ENCODE measurements around the gene BAHCC1.

The BAHCC1 gene

DNA sequence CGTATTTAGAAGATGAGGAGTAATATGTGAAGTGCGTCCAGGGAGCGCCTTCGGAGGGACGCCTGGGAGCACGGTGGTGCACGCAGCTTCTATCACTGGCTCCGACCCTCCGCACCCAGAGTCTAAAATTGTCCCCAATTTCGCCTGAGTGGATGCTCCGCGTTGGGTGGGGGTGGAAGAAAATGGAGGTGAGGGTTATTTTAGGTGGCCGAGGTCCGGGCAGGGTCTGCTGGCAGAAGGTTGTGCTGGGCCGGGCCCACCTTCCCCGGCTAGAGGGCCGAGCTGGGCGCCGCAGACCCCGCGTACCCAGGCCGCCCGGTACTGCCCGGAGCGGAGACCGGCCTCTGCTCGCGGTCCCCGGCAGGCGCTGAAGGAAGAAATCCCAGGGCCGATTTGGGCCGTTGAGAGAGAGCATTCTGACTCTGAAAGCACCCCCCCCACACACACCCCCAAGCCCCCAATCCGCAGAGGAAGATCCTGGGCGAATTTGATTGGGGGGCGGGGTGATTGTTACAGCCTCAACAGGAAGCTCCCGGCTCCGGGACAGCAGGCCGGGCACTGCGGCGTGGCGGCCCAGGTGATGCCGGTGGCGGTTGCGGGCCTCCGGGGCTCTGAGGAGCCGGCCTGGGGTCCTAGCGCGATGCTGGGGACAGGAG is 3.0 kb downstream of the BAHCC1 start:
- peak; percentile 64 for DNase-seq (ENCODE audit: low spot score)

- DNase-seq (ENCODE audit: low spot score), result peak; percentile 48
Observed at GRCh38 chr17:81398832-81399411, 3.7 kb downstream of the BAHCC1 start.

DNA sequence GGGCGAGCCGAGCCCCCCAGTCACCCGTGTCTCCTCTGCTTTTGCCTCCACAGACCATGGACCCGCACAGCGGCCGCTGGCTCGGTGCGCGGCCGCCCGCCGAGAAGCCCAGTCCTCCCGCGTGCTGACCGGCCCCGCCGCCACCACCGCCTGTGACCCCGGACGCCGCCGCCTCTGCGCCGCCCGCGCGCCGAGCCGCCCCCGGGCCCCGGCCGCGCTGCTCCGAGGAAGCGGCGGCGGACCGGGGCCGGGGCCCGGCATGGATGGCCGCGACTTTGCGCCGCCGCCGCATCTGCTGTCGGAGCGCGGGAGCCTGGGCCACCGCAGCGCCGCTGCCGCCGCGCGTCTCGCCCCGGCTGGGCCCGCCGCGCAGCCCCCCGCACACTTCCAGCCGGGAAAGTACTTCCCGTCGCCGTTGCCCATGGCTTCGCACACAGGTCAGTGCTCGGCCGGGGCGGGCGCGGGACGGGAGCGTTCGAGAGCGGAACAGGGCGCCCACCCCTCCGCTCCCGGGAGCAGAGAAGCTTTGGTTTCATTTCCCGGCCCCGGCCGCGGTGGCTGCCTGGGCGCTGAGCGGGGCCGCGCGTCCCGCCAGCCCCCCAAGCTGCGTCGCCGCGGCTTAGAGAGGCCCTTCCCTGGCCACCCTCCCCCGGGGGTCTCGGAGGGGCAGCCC is 4.4 kb downstream of the BAHCC1 start:
- no peak for DNase-seq (ENCODE audit: low spot score)

GRCh38 chr17:81400154-81400977 is 5.1 kb downstream of the BAHCC1 start:
- DNase-seq (ENCODE audit: low spot score), result peak; percentile 64

- DNase-seq (ENCODE audit: low spot score), result no peak
Observed at GRCh38 chr17:81400996-81401722, 5.9 kb downstream of the BAHCC1 start.

- peak; percentile 65 for DNase-seq (ENCODE audit: low spot score)
Observed at GRCh38 chr17:81401723-81402529, 6.7 kb downstream of the BAHCC1 start.

- no peak for DNase-seq (ENCODE audit: low spot score)
Observed at GRCh38 chr17:81402530-81402941, 7.3 kb downstream of the BAHCC1 start.

GRCh38 chr17:81402981-81403467 is 7.8 kb downstream of the BAHCC1 start:
- peak; percentile 67 for DNase-seq (ENCODE audit: low spot score)

DNA sequence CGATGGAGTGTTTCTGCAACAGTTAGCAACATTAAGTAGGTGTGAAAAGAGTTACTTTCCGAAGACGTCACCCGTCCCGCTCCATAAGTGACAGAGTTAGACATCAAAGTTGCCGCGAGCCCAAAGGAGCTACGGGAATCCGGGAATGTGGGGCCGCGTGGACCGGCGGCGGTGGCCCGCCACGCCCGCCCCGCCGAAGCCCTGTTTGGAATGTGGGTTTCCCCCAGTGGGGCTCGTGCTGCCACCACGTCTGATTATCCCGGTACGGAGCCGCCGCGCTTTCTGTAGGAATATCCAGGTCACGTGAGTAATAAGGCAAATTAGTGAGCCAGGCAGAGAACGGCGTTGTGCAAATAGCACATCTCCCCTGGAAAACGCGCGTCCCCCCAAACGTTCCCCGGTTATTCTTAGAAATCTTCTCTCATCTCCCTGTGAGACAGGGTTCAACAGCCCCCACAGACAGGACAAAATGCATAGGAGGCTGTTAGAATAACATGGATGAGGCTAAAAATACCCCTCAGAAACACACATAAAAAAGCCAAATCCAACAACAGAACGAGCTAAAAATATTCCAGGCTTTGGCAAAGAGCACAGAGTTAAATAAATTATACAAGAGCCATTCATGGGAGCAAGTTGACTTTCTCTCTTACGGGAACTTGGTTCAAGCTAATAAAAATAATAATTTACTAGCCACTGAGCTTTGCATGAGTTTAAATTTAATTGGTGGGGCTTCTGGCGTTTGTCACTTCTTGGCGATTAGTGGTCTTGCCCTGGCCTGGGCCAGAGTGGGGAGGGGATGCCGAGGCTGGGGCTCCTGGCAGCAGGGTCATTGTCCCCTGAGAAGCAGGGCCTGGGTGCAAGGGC is 8.6 kb downstream of the BAHCC1 start:
- DNase-seq (ENCODE audit: low spot score), result peak; percentile 59

GRCh38 chr17:81404558-81405165 is 9.4 kb downstream of the BAHCC1 start:
- no peak for DNase-seq (ENCODE audit: low spot score)

GRCh38 chr17:81405411-81405872 is 10.2 kb downstream of the BAHCC1 start:
- DNase-seq (ENCODE audit: low spot score), result peak; percentile 53

DNA sequence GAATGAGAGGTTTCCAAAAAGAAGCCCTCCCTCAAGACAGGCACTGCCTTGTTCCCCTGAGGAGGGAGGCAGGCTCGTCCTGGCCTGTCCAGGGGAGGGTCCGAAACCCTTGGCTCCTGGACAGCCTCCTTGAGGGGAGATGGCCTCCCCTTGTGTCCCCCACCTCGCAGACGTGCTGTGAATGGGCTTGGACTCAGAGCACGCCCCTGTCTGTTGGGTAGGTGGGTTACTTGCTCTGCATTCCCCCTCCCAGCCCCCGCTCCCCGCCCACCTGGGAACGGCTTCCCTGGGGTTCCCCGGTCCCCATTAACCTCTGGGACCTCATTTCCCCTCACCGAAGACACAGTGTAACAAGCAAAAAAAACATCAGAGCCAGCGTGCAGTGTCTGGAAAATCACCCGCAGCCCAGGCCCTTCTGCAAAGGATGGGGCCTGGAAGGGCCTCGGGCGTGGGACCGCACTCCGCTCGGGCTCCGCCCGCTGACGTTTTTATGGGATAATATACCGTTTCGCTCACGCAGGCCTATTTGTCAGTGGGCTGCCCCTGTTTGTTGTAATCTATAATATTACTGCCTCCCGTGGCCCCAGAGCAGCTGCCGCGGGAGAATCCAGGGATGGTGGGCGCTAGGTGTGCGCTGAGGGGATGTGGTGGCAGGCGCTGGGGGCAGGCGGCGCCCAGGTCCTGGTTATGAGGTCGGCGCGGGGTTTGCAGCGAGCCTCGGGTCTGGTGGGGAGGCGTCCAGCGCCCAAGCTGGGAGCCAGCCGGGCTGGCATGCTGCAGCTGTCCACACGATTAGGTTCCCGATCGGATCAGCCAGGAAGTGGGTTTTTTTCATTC is 11.1 kb downstream of the BAHCC1 start:
- no peak for DNase-seq (ENCODE audit: low spot score)

- no peak for DNase-seq (ENCODE audit: low spot score)
Observed at GRCh38 chr17:81408049-81408448, 12.8 kb downstream of the BAHCC1 start.

DNA sequence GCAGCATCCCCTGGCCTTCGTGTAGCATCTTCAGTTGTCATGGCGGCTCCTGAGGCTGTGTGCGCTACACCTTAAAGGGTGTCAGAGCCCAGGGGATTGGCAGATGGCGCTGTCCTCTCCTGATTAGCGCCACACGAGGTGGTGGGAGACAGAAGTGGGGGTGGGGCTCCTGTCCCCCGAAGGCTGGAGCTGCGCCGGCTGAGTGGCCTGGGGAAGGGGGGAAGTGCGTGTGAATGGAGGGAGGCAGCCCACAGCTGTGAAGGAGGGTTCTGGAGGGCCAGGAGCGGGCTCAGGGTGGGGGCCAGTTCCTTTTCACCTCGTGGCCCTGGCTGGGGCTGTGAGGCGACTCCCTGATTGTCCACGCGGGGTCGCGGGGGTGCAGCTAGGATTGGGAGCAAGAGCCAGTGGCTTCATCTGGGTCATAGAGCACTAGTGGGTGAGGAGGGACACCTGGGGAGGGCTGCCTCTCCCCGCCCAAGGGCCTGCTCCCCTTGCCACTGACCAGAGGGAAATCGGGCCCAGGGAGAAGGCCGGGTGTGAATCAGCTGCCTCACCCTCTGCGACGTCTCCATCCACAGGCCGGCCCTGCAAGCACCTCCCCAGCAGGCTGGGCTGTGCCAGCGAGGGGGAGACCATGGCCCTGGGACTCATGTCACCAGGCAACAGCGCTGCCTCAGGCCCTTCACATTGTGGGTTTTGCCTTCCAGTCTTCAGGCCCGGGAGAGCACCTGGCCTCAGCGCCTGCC is 14.1 kb downstream of the BAHCC1 start:
- no peak for DNase-seq (ENCODE audit: low spot score)

DNA sequence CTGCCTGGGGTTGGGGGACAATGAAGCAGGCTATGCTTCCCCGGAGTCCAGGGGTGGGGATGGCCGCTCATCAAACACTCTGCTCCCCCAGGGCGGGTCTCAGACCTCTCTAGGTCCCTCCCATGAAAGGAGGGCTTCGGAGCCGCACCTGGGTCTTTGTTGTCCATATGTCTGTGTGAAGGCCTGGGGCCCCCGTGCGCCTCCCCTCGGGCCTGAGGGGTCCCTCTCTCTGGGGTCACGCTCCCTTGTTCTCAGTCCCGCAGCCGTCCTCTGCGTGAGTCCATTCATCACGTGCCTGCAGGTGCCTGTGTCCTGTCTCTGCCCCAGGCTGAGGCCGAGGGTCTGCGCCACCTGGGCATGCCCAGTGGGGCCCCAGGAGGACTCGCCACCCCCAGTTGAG is 15.6 kb downstream of the BAHCC1 start:
- DNase-seq (ENCODE audit: low spot score), result no peak

GRCh38 chr17:81411305-81411704 is 16.0 kb downstream of the BAHCC1 start:
- no peak for DNase-seq (ENCODE audit: low spot score)

DNA sequence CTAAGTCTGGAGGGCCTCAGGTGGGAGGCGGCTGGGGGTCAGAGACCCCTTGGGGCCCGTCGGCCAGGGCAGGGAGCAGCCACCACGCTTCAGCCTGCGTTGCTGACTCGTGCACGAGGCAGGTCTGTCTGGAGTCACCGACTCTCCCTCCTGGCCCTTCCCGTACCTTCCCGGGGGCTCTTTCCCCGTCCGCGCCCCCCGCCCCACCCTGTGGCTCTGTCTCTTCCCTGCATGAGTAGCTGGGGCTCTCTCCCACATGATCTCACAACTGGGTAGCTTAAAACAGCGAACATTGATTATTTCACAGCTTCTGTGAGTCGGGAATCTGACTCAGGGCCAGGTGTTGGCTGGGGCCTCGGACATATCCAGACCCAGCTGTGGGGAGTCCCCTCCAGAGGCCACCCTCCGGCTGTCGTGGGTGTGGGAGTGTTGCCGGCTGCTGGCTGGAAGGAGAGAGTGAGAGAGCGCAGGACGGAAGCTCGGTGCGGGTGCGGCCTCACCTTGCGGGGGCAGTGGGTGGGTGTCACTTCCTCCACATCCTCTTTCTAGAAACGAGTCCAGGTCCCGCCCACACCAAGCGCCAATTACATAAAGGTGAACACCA is 17.3 kb downstream of the BAHCC1 start:
- DNase-seq (ENCODE audit: low spot score), result no peak

All from cerebellar cortex (tissue), 1 donor.